ENCODE results near the gene TAS2R60.
"Not testable (repeated sequence)": the region's sequence is repeated elsewhere in the genome, so short reads cannot be mapped to it uniquely, and the experiment has no call there.

Gene TAS2R60

GRCh38 chr7:143479055-143479766 lies 36.0 kb downstream of the TAS2R60 start:
- no peak for DNase-seq

GRCh38 chr7:143480501-143480900 lies 37.2 kb downstream of the TAS2R60 start:
- no peak for DNase-seq

DNA sequence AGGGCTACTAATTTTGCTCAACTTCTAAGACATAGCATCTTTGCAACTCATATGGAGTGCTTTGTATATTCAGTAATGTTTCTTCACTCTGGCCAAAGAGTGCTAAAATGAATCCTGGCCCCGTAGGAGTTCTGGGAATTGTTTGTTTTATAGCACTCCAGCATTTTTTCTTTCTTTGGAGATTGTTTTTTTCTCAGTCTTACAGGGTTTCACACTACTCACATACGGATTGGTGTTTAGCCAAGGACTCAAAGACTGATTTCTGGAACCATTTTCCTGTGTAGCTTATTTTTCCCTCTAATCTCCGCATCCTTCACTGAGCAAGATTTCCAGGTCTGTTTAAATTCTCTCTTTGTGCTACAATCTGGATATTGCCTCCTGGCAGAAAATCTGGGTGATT lies 40.9 kb downstream of the TAS2R60 start:
- no peak for DNase-seq

DNA sequence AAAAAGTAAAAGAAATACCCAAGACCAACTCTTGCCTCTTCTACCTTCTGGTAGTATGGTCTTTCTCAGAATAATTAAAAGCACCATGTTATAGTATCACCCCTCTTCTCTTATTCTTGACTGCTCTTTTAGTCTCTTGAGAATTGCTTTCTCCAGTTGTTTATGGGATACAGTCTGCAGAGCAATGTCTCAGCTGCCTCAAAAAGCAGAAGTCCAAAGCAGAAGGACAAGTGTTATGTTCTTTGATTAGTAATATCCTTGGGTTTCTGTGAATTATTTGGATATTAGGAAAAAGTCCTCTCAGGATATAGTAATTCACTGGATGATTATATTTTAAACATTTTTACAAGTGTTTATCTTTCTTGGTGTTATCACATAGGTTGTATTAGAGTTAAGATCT lies 41.8 kb downstream of the TAS2R60 start:
- DNase-seq: no peak

DNA sequence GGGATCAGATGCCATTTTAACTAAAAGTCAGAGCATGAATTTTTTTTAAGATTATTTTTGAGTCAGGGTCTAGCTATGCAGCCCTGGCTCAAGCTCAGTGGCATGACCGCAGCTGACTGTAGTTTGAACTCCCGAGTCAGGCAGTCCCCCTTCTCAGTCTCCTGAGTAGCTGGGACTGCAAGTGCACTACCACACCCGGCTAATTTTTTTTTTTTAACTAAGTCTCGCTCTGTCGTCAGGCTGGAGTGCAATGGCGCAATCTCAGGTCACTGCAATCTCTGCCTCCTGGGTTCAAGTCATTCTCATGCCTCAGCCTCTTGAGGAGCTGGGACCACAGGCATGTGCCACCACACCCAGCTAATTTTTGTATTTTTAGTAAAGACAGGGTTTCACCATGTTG lies 42.2 kb downstream of the TAS2R60 start:
- no peak for DNase-seq

DNA sequence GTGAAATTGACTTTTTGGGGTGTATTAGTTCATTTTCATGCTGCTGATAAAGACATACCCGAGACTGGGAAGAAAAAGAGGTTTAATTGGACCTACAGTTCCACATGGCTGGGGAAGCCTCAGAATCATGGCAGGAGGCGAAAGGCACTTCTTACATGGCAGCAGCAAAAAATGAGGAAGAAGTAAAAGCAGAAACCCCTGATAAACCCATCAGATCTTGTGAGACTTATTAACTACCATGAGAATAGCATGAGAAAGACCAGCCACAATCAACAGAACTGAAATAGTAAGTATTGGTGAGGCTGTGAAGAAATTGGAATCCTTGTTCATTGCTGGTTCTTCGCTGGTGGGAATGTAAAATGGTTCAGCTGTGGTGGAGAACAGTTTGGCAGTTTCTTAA lies 43.0 kb downstream of the TAS2R60 start:
- DNase-seq: not testable (repeated sequence)

DNA sequence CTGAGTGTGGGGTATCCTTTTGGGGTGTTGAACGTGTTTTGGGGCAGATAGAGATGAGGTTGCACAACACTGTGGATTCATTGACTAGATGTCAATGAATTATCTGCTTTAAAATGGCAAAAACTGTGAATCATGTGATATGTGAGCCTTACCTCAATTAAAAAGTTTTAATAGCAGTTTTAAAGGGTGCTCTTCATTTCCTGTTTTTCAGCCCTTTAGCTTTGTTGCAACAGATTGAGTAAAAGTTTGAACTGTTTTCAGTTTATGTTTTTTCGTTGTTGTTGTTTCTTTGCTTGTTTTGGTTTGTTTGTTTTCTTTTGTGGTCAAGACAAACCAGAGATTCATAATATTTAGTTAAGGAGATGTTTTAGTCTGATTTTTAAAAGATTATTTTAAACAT lies 43.8 kb downstream of the TAS2R60 start:
- no peak for DNase-seq

DNA sequence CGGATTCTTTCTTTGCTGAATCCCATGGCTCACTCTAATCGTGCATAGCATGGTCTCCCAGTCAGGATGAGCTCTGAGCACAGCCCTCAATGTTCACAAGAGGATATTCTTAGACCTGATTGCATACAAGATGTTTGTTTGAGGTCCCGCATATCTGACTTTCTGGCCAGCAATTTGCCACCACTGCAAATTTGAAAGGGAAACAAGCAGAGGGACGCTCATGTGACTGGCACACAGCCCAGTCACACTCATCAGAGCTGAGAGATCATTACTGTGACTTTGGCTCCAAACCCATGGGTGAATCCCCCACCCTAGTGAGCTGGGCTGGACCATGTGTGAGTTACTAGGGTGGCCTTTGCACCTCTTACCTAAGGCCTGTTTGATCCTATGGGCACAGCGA lies 44.3 kb downstream of the TAS2R60 start:
- DNase-seq: no peak

- peak in 1 of 5 experiments; percentile 18 for DNase-seq
Measured at GRCh38 chr7:143490717-143491306, 47.6 kb downstream of the TAS2R60 start.

- peak in 1 of 5 experiments; percentile 35 for DNase-seq
Measured at GRCh38 chr7:143492043-143492471, 48.8 kb downstream of the TAS2R60 start.

DNA sequence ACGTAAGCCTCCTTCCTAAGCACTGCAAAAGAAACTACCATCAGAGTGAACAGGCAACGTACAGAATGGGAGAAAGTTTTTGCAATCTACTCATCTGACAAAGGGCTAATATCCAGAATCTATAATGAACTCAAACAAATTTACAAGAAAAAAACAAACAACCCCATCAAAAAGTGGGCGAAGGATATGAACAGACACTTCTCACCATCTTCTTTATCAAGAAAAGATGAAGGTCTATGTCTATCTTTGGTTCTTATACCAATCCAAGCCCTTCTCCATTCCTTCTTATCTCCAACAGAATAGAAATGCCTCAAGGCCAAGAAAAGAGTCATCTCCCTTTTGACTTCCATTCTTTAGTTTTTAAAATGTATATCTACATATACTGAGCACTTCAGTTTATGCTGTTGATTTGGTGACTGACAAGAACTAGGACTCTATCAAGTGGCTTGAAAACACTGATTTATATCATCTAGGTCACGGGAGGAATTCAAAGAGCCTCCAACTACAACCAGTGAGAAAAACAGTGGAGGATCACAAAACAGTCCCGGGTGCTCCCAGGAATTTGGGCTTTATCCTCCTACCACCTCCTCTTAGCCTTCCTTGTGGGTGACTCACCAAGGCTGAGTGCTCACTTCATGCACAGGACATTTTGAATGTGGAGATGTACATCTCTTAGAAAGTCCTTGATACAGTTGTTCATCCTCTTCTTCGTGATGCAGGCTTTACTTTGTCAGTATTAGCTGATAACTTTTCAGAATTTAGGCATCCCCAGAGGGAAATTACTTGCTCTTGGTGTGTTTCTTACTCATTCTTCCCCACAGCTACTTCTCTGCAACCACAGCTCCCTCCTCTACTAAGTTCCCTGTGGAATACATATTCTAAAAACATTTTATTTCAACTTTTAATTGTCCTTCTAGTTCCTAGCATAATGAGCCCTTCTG lies 49.8 kb downstream of the TAS2R60 start:
- no peak for DNase-seq

GRCh38 chr7:143493751-143494150 lies 50.5 kb downstream of the TAS2R60 start:
- DNase-seq: no peak
